GM21390 (cell line): Measurements from ENCODE around the gene ATP10B.
A peak's percentile ranks its signal among the peaks of the same experiment; 100 is the strongest.

ENCODE experiments used
- ATAC-seq: cut with Tn5 transposase; IDR thresholded peaks from one replicate; pipeline ENCODE4 v1.9.1; 2021; ENCODE audit not compliant: unreplicated experiment

The ATP10B gene

DNA sequence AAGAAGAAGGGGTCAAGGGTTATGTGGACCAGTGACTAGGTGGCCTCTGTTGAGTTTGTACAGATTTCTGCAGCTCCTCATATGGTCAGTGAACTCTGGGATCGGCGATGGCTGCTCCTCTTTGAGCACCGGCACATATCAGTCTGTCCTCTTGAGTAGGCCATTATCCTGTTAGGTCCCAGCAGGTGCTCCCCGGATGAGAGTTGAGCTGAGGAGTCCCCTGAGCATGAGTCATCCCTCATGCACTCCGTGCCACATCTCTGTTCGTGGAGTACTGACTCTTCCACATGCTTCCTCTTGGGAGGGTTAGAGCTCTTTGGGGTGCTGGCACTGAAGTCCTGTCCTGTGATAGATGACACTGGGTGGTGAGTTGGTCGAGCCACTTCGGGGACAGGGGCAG is 286.6 kb downstream of the ATP10B start:
- ATAC-seq, result no peak

DNA sequence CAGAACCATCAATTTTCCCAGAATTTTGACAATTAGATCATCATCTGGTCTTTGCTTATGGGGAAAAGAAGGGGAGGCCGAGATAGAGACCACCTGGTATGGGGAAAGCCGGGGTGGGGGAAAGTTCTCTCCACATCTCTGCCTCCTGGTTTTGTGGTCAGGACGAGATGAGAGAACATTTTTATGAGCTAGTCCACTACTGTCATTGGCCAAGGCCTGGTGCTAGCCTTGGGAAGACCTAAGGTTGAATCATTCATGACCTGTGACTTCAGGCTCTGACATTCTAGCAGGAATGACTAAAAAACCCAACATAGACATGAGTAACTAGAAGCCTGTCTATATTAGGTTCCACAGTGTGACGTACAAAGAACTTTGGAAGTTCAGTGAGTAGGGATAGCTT is 295.2 kb downstream of the ATP10B start:
- ATAC-seq, result no peak

DNA sequence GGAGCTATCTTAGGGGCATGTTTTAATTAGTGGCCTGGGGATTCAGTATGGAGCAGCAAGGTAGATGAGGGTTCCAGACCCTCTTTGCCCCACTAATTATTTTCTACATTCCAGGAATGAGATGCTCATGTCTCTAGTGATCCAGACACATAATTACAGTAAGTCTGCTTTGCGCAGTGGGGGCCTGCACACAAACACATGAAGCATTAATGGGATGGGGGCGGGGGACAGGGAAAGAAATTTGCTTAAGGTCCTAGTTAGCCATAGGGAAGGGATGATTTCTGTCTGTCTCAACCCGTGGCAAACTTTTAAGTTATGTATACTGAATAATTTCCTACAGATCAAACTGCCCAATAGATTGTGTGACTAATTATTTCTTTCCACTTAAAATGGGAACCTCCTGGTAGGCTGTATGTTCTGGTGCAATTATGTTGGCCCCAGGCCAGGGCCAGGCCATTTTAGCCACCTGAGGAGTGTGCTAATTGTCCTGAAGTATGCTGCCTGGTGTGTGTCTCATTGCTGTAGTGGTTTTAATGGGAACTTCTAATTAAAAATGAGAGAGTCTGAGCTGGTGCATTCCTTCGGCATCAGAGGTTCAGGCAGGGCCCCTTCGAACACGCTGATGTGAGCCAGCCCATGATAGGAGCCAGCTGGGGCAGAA is 295.9 kb downstream of the ATP10B start:
- ATAC-seq, result no peak

DNA sequence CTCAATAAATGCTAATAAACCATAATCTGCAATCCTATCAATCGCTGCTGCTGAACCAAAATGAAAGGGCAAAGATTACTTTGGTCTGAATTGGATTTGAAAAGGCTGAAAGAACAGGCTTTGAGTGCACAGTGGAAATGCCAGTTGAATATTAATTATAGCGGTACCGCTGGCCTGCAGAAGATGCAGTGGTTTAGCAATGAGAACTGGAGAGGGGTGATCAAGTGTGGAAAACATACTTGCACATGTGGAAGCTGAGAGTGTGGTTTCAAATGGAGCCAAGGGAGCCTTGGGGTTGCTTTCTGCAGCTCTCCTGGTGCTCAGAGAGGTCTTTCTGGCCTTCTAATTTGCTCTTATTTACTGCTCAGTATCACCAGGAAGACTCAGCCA is 296.4 kb downstream of the ATP10B start:
- no peak for ATAC-seq

DNA sequence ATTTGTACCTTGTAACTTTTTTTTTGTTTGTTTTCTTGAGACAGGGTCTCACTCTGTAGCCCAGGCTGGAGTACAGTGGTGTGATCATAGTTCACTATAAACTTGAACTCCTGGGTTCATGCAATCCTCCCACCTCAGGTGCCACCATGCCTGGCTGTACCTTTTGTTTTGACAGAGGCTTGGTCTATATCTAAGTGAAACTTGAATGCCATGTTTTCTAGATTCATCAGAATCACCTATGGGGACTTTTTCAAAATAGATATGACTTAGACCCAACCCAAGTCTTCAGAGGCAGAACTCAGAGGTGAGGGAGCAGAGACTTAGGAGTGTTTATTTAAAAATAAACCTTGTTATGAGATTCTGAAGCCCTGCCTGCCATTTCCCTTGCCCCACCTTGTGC is 301.9 kb downstream of the ATP10B start:
- no peak for ATAC-seq

DNA sequence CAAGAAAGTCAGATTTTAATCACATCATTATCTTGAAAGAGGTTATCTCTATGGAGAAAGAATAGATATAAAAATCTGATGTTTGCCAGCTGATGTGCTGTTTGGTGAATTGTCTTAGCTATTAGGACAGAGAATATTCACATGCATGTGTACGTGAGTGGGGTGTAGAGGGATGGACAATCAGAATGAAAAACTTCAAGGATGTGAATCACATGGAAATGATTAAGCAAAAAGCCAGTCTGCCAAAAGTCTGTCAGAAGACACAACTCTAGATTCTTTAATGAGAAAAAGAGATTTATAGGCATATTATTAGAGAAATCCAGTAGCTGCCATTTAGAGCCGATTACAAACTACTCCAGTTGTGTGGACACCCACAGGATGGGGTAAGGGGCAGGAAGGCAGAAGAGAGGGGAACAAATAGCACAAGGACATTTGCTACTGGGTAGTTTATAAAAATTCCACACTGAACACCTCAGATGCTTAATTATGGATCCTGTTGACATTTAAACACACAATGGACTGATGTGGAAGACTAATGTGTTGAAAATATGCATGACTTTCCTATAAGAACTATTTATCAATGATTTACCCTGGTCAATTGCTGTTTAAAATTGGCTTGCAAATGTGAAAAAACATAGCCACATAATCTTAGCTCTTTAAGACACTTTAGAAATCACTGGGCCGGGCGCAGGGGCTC is 302.9 kb downstream of the ATP10B start:
- no peak for ATAC-seq

DNA sequence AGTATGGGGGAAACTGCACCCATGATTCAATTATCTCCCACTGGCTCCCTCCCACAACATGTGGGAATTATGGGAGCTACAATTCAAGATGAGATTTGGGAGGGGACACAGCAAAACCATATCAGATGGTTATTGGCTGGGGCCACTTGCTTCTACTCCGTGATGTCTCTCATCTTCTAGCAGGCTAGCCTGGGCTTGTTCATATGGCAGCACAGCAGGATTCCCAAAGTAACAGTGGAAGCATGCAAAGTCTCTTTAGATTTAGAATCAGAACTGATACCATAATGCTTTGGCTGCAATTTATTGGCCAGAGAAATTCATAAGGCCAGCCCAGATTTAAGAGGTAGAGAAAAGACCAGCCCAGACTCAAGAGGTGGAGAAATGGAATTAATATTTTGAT is 304.1 kb downstream of the ATP10B start:
- no peak for ATAC-seq

DNA sequence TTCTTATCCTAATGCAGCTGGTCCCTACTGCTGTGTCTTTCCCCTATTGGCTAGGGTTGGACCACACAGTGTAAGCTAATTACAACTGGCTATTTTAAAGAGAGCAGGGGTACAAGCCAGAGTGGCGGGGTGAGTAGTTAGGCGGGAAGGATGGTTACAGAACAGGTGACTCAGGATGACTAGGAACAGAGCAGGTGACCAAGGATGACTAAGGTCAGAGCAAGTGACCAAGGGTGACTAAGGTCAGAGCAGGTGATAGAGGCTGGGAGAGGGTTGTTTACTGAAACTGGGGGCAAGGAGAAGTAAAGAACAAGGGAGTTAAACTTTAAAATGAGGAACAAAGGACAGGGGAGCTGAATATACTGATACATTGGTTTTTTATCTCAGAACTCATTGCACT is 304.9 kb downstream of the ATP10B start:
- no peak for ATAC-seq

DNA sequence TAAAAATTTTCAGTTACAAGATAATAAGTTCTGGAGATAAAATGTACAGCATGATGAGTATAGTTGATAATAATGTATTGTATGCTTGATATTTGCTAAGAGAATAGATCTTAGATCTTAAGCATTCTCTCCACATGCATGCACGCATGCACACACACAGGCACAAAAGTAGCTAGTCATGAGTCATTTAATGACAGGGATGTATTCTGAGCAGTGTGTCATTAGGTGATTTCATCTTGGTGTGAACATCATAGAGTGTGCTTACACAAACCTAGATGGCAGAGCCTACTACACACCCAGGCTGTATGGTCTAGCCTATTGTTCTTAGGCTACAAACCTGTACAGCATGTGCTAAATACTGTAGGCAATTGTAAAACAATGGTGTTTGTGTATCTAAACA is 306.2 kb downstream of the ATP10B start:
- ATAC-seq, result no peak

DNA sequence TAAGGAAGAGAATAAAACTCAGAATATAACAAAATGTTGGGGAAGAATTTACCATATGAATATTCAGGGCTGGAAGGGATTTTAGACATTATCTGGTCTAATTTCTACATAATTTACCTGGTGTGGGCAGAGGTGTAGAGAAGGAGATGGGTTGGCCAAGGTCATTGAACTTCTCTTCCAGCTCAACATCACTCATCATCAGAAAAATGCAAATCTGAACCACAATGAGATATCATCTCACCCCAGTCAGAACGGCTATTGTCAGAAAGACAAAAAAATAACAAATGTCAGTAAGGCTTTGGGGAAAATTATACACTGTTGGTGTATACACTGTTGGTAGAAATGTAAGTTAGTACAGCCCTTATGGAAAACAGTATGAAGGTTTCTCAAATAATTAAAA is 308.6 kb downstream of the ATP10B start:
- no peak for ATAC-seq

DNA sequence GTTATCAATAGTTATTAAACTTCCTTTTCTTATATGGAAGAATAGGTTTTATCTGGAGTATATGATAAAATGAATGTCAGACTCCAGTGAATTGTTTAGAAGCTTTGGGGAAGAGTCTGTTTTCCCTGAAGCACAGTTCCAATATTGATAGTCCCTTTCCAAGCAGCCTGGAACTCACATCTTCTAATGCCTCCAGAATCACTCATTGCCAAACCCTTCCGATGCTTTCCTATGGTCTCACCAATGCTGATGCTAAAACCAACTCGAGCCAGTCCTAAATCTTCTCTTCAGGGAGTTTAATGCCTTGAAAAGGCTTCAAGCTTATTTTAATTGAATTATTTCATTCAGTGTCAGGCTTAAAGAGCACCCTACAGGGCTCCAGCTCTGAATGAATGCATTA is 309.2 kb downstream of the ATP10B start:
- no peak for ATAC-seq

DNA sequence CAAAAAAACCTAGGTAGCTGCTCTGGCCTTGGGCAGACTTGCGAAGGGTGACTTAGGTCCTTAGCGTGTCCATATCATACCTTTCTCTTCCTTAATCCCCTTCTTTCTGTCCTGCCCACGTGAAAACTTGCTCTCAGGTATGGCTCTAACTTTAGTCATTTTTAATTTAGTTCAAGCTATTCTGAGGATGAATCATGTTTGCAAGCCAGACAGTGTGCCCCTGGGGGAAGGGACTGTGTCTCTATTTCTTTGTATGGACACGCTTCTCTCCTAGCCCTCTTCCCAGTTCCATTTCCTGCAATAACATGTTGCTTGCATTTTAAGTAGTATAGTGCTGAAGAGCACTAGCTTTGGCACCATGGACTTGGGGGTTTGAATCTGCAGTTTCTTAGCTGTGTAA is 309.7 kb downstream of the ATP10B start:
- ATAC-seq, result no peak

DNA sequence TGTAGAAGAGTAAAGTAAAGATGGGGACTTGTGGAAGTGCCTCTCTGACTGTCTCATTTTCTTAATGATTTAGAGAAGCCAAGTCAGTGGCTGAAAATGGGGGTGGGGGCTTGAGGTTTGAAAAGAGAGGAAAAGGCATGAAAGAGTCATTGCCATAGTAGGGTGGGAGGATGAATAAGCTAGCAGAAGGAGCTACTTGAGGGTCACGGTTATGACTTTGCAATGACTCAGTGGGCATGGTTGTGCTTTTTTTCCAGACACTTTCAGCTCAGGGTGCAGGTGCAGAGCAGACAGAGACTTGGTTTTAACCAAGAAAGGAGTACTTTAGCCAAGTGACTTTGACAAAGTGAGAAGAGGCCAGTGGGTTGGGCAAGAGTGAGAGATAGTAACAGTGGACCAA is 312.6 kb downstream of the ATP10B start:
- peak; percentile 49 for ATAC-seq

DNA sequence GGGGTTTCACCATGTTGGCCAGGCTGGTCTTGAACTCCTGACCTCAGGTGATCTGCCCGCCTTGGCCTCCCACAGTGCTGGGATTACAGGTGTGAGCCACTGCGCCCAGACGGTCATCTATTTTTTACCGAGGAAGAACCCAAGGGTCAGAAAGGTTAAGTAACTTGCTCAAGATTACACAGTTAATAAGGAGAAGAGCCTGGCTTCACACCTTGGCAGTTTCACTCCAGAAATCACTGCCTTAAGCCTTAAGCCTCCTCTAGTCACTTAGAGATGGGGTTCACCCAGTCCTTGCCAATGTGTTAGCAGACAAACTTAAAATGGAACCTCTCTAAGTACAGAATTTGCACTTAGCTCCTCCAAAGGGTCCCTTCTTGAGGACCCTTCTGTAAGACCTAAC is 314.1 kb downstream of the ATP10B start:
- ATAC-seq, result peak; percentile 56

DNA sequence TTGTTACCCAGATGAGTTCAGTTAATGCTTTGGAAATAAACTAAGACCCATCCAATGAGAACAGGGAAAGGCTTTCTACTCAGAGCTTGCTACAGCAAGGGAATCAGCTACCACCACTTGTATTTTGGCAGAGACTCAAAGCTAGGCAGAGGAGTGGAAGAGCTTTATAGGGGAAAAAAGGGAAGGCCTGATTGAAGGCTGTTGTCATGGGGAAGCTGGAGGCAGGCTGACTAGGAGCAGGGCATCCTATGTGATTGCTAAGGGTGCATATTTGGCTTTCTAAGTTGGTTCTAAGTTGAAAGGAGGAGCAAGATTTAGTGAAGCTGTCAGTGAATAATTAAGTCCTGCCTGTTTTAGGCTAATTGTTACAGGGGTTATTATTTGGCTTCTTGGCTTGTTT is 314.9 kb downstream of the ATP10B start:
- ATAC-seq, result no peak

DNA sequence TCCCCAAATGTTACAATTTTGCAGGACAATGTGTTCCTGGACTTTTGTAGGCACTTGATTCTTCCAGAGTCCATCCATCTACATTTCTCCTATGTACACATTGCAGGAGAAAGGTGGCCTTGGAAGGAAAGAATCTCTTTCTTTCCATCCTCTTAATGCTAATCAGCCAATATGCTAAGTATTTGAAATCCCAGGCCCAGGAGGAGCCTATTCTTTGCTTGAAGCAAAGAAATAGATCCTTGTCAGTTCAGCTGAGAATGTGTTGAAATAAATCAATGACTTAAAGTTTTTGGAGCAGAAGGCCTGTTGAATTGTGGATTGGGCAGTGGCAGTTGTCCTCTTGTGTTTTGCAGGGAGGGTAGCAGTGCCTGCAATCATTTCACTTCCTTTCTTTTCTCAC is 317.1 kb downstream of the ATP10B start:
- no peak for ATAC-seq

DNA sequence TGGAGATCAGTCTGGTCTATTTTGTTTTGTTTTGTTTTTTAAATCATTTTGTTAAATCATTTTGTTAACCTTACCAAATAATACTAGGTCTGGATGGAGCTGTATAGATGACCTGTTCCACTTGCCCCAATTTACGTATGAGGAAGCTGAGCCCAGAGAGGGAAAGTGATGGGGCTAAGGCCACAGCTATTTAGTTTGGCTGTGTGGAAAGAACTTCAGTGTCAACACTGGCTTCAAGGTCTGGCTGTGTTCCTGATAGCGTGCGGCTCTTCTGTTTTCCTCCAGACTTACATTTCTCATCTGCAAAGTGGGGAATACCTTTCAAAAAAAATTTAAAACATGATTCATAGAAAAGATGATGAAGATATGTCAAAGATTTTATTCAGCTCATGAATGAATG is 317.9 kb downstream of the ATP10B start:
- no peak for ATAC-seq

DNA sequence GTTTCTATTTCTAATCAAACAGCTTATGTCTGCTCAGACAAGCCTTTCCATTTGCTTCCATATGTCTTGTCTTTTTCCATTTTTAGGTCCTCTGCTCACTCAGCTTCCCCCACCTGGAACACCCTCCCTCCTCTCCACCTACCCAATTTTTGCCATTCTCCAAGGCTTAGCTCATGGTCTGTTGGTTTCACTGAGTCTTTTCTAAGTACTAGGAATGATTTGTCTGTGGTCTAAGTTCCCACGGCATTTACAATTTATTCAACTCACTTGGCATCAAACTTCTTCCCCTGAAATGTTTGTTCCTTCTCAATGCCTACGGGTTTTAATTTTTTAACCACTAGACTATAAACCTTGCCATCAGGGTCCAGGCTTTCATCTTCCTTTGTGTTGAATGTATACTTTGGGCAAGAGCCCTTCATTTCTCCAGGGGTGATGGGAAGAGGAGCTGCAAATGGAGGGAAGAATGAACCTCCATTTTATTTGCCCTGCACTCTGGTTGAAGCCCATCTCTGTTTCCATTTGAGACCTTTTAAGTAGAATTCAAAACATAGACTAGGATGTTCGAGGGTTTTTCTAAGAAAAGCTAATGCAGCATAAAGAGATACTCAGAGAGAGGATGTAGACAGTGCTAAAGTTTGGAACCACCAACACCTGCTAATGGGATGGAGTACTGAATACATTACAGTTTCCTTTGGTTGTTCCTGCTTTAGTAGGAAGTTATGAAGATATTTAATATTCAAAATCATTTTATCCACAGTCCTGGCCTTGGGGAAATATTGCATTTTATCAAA is 326.3 kb downstream of the ATP10B start:
- no peak for ATAC-seq

DNA sequence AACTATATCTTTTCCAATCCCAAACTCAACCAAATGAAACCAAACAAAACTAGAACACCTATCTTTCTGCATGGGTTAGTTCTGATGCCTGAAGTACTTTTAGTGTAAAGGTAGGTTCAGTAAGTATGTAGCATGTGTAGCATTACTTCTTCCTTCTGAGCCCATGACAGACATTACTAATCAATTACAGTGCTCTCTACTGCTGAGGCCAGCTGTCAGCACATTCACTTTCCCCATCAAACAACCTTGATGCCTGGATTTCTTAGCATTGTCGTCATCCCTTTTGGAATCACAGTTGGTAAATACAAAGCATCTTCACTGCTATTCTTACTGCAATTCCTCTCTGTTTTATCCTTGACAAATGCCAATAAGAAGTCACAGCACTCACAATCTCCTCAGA is 327.2 kb downstream of the ATP10B start:
- ATAC-seq, result no peak

DNA sequence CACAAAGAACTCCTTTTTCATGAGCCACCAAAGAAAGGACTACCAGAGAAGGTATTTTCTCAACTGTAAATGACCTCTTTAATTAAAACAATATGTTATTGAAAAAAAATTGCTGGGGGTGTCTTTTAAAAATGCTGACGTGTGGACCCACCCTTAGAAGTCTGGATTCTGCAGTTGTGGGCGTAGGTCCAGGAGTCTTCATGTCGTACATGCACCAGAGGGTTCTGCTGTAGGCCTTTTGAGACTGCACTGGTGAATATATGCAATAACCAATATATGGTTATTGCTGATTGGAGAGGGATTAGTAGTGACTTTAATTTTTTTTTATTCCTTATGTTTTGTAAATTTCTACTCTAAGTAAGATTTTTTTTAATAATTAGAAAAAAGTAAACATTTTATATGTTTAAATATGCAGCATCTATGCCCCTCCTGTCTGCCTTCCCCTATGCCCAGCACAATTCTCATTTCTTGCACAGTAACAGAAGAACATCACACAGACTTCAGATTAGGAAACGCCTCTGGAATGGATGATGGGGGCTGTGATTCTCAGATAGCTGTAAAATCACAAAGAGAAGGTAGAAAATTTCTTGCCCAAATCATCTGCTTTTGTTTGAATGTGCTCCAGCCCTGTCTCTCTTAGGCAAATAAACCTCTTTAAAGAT is 328.4 kb downstream of the ATP10B start:
- ATAC-seq, result no peak

DNA sequence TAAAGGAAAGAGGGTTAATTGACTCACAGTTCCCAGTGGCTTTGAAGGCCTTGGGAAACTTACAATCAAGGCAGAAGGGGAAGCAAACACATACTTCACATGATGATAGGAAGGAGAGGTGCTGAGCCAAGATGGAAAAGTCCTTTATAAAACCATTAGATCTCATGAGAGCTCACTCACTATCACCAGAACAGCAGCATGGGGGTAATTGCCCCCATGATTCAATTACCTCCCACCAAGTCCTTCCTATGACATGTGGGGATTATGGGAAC is 330.7 kb downstream of the ATP10B start:
- ATAC-seq, result no peak
